GM13976 (cell line): ENCODE results near the gene BEND6.

ENCODE experiments used
- DNase-seq: peaks from one replicate; pipeline ENCODE4 v3.0.0; 2012; ENCODE audit warnings: low spot score
- in situ Hi-C: fragments of 300-500 bp; cut with MboI; formaldehyde crosslinking; loops from one replicate; pipeline ENCODE4 v1.12.0; 2022; ENCODE audit warnings: low sequenced_read_pairs, mixed read lengths, inconsistent platforms; ENCODE audit not compliant: unreplicated experiment
- TF ChIP-seq, protein P1 (sequence below): IDR thresholded peaks from 2 replicates; pipeline ENCODE4 v1.5.1; 2012; ENCODE audit warnings: borderline replicate concordance, mild to moderate bottlenecking; ENCODE audit not compliant: insufficient read depth; ENCODE audit errors: extremely low read depth, missing control alignments, control extremely low read depth

Gene BEND6

DNA sequence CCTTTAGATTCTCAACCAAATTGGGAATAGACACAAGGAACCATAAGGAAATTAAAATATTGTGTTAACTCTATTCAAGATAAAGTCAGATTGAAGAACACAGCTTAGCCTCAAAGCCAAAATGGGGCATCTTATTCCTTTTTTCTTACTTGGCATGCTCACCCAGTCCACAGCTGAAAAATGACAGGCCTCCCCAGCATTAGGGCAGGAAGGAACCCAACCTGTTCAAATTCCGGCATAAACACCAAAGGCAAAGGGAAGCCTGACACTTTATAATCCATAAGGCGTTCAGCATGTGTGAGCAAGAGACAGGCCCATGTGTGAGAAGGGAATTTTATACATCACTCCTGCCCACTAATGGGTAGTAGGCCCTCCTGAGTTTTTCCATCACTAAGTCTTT, 2.9 kb downstream of the BEND6 start:
- TF ChIP-seq, protein P1, sequence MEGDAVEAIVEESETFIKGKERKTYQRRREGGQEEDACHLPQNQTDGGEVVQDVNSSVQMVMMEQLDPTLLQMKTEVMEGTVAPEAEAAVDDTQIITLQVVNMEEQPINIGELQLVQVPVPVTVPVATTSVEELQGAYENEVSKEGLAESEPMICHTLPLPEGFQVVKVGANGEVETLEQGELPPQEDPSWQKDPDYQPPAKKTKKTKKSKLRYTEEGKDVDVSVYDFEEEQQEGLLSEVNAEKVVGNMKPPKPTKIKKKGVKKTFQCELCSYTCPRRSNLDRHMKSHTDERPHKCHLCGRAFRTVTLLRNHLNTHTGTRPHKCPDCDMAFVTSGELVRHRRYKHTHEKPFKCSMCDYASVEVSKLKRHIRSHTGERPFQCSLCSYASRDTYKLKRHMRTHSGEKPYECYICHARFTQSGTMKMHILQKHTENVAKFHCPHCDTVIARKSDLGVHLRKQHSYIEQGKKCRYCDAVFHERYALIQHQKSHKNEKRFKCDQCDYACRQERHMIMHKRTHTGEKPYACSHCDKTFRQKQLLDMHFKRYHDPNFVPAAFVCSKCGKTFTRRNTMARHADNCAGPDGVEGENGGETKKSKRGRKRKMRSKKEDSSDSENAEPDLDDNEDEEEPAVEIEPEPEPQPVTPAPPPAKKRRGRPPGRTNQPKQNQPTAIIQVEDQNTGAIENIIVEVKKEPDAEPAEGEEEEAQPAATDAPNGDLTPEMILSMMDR, result no peak
- in situ Hi-C loops, result no loop called here
- no peak for DNase-seq

DNA sequence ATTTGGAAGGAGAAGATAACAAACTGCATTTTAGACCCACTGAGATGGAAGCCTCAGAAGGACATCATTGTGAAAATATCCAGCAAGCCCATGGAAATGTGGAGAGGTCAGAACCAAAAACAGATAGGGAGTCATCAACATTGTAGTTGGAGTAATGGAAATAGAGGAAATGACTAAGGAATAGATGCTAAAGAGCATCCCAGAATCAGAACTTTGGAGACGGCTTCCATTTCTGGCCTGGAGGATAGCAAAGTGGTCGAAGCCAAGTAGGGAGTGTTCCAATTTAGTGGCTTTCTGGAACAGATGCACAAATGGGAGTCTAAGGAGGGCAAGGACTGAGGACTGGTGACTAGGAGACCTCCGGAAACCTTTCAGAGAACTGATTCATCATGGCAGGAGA, 3.6 kb downstream of the BEND6 start:
- TF ChIP-seq, protein P1, result no peak
- in situ Hi-C loops, result no loop called here
- no peak for DNase-seq

DNA sequence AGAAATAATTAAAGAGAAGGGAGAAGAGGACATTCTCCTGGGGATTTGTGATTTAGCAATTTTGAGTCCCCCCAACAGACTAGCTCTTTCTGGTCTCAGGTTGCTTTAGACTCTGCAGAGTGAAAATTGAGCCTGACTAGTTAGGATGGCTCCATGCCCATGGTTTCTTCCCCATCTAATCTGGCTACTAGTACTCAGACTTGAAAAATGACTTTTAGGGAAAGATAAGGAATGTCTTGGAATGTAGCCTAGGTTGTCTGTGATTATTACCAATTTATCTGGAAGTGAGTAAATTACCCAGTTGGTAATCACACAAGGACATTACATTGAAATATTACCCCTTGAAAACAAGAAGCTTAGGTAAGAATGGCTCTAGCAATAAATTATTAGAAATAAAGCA, 4.2 kb downstream of the BEND6 start:
- TF ChIP-seq, protein P1, result no peak
- in situ Hi-C loops, result no loop called here
- no peak for DNase-seq

DNA sequence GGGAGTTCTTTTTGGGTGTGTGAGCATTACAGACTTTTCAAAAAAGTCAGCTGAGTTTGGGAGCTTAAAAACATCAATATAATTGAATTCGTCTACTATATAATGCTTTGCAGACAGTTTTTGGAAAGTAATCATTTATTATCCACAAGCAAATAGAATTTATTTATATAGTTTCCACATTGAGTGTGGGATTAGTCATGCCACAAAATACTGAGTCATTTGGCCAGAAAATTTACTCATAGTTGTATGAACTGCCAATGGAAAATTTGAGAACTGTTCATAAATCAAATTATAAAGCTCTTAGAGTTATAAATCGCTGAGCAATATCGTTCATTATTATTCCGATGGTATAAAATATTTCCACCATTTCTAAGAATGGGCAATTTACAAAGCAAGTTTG, 5.0 kb downstream of the BEND6 start:
- DNase-seq, result no peak
- in situ Hi-C loops, result no loop called here
- TF ChIP-seq, protein P1, result no peak

DNA sequence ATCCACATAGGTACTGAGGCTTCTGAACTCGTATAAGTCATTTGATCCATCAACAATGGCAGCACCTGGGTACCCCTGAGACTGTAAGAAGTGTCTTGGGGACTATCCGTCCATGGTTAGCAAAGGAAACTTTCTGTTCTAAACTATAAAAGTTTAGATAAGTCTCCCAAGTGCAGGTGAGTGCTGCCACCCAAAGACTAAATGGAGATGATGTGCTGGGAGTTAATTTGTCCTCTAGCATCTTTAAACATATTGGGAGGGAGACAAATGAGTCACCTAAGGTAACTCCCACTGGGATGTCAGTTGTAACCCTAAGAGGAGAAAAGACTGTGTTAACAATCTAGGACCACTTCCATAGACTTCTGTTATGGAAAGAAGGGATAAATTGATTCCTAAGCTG, 6.2 kb downstream of the BEND6 start:
- TF ChIP-seq, protein P1, result peak; percentile 10
- no peak for DNase-seq
- in situ Hi-C loops, result no loop called here

DNA sequence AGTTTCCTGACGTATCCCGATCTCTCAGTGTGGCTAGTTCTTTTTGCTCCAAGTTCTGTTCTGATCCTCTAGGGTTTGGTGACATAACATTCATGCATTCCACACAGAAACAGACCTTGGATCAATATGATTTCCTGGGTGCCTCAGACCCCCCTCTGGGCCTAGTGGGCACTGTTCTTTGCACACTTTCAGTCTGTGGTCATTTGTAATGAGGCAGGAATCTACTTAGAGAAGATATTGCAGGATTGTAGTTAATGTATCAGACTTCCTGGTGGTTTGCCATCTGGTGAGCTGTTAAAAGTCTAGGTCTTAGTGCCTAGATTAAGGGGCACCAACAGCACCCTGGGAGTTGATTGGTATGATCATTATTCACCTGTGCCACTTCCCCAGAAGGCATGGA, 7.5 kb downstream of the BEND6 start:
- DNase-seq, result no peak
- in situ Hi-C loops, result no loop called here
- TF ChIP-seq, protein P1, result no peak

DNA sequence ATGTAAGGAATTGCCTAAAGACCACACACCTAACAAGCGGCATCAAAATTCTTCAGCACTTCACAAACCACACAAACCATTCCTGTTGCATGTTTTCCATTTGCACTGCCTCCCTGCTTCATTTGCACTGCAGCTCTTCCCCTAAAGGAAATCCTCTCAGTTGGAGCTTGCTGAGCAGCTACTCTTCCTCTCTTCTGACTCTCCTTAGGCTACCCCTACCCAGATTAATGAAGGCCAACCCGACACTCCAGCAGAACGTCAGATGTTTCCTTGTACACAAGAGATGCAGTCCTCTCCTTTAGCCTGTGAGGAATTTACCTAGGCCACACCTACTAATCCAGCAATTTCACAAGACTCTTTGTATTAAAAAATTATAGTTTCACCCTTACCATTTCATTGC, 8.1 kb downstream of the BEND6 start:
- TF ChIP-seq, protein P1, result no peak
- DNase-seq, result no peak
- in situ Hi-C loops, result no loop called here
